K562 treated with DMSO at 1 percent for 4 hours (cell line): ENCODE results near the gene C19orf53. TPM values are rescaled to one million over a fixed set of nuclear protein-coding genes. Genes with fewer than 3 reads are reported as not detected.

Experiments used
- total RNA-seq: library from RNA; unstranded; fragments of 300-600 nt; gene quantifications from 2 replicates; pipeline ENCODE4 v1.2.3, GENCODE V29; 2022; ENCODE audit not compliant: insufficient read depth

C19orf53 gene
- 122 and 125 TPM in 2 replicates for total RNA-seq

DNA sequence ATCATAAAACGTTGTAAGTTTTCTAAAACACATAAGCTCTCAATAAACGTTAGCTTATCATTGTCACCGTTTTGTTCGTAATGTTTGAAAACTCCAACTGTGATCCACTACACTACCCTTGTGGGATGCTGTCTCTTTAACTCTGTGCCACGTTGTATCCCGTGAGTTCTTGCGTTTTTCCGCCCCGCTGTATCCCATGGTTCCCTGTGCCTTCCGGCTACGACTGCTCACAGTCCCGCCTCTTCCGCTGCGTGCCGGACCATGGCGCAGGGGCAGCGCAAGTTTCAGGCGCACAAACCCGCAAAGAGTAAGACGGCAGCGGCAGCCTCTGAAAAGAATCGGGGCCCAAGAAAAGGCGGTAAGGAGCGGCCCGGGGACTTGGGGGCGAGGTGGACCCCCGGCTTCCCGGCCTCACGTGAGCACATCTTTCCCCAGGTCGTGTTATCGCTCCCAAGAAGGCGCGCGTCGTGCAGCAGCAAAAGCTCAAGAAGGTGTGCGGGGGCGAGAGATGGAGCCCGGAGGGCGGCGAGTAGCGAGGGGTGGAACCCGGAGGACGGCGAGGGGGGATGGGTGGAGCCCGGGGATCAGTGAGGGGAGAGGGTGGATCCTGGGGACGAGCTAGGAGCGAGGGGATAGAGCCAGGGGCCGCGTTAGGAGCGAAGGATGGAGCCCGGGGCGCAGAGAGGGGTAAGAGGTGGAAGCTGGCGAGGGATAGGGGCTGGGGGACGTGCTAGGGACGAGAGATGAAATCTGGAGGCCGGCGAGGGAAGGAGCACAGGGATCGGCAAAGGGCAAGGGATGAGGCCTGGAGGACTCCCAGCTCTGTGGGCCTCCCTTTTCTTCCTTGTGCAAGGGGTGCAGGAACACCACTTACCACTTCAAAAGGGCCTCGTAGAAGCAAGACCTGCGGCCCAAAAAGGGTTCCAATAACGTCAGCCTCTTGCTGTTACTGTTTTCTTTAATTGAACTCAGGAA, at the start of gene C19orf53:
Gene C19orf53 (plus strand): TSS at position 240 of the 975 bp plus-strand sequence. CDS start 22 bp downstream, at position 262.

DNA sequence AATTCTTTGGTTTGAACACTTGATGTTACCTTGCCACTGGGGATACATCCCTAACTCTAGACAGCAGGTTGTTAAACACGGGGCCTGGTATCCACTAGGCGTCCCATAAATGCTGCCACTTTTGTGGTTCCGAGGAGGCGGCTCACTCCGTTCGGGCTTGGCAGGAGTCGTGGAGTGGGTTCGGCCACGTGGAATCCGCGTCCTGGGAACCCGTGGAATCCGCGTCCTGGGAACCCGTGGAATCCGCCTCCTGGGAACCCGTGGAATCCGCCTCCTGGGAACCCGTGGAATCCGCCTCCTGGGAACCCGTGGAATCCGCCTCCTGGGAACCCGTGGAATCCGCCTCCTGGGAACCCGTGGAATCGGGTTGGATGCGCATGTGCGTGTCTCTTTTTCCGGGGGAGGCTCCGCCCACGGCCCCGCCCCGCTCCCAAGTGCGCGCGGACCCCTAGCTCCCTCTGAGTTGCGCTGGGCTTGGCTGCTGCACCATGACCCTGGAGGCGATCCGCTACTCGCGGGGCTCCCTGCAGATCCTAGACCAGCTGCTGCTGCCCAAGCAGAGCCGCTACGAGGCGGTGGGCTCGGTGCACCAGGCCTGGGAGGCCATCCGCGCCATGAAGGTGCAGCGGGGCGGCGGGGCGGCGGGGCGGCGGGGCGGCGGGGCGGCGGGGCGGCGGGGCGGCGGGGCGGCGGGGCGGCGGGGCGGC, 10.0 kb upstream of the C19orf53 start, which contains the start of gene MRI1:
Gene MRI1 (plus strand): TSS at position 422 of the 707 bp plus-strand sequence. CDS start 67 bp downstream, at position 489.

DNA sequence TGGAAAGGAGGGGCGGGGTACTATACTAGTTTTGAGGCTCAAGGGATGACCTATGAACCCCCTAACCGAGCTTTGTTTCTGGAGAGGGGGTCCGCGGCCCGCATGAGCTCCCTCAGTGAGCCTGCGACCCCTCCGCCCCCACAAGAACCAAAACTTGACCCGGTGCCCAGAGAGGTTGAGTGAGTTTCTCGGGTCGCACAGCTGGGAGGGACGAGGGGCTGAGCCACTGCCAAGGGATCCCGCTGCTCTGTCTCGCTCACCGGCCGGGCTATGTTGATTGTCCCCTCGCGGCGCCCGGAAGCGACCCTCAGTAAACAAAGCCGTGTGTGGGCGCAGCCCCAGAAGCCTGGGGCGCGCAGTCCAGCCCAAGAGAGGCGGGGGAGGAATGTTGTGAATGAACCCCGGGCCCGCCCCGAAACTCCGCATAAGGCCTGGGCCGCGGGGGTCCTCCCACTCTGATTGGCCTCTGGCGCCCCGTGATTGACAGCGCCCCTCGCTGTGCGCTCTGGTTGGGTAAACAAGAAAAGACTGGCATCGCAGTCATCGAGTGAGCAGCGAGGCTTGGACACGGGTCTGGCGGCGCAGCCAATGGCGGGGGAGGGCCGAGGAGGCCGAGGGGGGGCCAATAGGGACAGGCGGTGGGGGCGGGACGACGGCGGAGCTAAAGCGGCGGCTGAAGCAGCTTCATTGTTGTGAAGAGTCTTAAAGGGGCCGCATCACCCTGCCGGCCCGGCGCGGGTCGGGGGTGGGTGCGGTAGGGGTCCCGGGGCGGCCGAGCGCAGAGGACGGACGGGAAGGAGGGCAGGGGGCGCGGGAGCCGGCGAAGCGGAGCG, 20.7 kb downstream of the C19orf53 start, which contains the start of gene ZSWIM4:
Gene ZSWIM4 (plus strand): TSS at position 687 of the 833 bp plus-strand sequence. CDS start 206 bp downstream, outside the sequence.

Other genes with a start within 250 kb of the C19orf53 start
- gene MRI1, start 9.9 kb upstream of the C19orf53 start, total RNA-seq = 24.1 and 34.3 TPM in 2 replicates
- 7.2 and 11.3 TPM in 2 replicates for gene ZSWIM4, start 21.0 kb downstream of the C19orf53 start, total RNA-seq
- not detected in 2 replicates for gene NANOS3, start 102.7 kb downstream of the C19orf53 start, total RNA-seq
- 6.6 and 9.7 TPM in 2 replicates for gene BRME1, start 131.7 kb downstream of the C19orf53 start, total RNA-seq
- 26.0 and 35.1 TPM in 2 replicates for gene CC2D1A, start 131.7 kb downstream of the C19orf53 start, total RNA-seq
- gene PODNL1, start 164.0 kb downstream of the C19orf53 start, total RNA-seq = 0.74 and 2.7 TPM in 2 replicates
- 54.7 and 55.8 TPM in 2 replicates for gene DCAF15, start 178.1 kb downstream of the C19orf53 start, total RNA-seq
- 7.1 and 24.9 TPM in 2 replicates for gene RFX1, start 231.9 kb downstream of the C19orf53 start, total RNA-seq